NCI-H1048 (cell line): ENCODE data around the gene ICA1L.

ENCODE experiments used
- DNase-seq: peaks from one replicate; lab custom pipeline; 2025; lab: John Stamatoyannopoulos, UW

Gene ICA1L

GRCh38 chr2:202782940-202783558 lies 88.5 kb downstream of the ICA1L start:
- no peak for DNase-seq

- DNase-seq, result no peak
Measured at GRCh38 chr2:202780514-202781021, 91.0 kb downstream of the ICA1L start.

GRCh38 chr2:202778217-202778616 lies 93.3 kb downstream of the ICA1L start:
- peak; percentile 36 for DNase-seq

- no peak for DNase-seq
Measured at GRCh38 chr2:202774104-202774503, 97.5 kb downstream of the ICA1L start.

- no peak for DNase-seq
Measured at GRCh38 chr2:202773301-202773973, 98.1 kb downstream of the ICA1L start.

- DNase-seq, result no peak
Measured at GRCh38 chr2:202771741-202772460, 99.7 kb downstream of the ICA1L start.

GRCh38 chr2:202771336-202771735 lies 100.2 kb downstream of the ICA1L start:
- no peak for DNase-seq

GRCh38 chr2:202769201-202769600 lies 102.4 kb downstream of the ICA1L start:
- DNase-seq, result no peak

- DNase-seq, result no peak
Measured at GRCh38 chr2:202768273-202768672, 103.3 kb downstream of the ICA1L start.

GRCh38 chr2:202765436-202765835 lies 106.1 kb downstream of the ICA1L start:
- DNase-seq, result no peak

- no peak for DNase-seq
Measured at GRCh38 chr2:202764991-202765390, 106.6 kb downstream of the ICA1L start.

GRCh38 chr2:202763916-202764315 lies 107.7 kb downstream of the ICA1L start:
- DNase-seq, result no peak

GRCh38 chr2:202762556-202762955 lies 109.0 kb downstream of the ICA1L start:
- no peak for DNase-seq

- DNase-seq, result no peak
Measured at GRCh38 chr2:202760848-202761247, 110.7 kb downstream of the ICA1L start.

- DNase-seq, result no peak
Measured at GRCh38 chr2:202758604-202759003, 113.0 kb downstream of the ICA1L start.

GRCh38 chr2:202758128-202758527 lies 113.4 kb downstream of the ICA1L start:
- DNase-seq, result no peak

GRCh38 chr2:202757339-202757738 lies 114.2 kb downstream of the ICA1L start:
- DNase-seq, result no peak

- DNase-seq, result no peak
Measured at GRCh38 chr2:202756598-202756997, 115.0 kb downstream of the ICA1L start.

- no peak for DNase-seq
Measured at GRCh38 chr2:202754936-202755335, 116.6 kb downstream of the ICA1L start.

GRCh38 chr2:202752071-202752470 lies 119.5 kb downstream of the ICA1L start:
- DNase-seq, result no peak

GRCh38 chr2:202750763-202751427 lies 120.7 kb downstream of the ICA1L start:
- DNase-seq, result no peak

- DNase-seq, result no peak
Measured at GRCh38 chr2:202749477-202749876, 122.1 kb downstream of the ICA1L start.
